ENCODE measurements around the gene CD300E. TPM values are rescaled to one million over a fixed set of nuclear protein-coding genes. Genes with fewer than 3 reads are reported as not detected.
"Not testable (repeated sequence)": the region's sequence is repeated elsewhere in the genome, so short reads cannot be mapped to it uniquely, and the experiment has no call there.

The CD300E gene
- polyA plus RNA-seq, 1 donor from 2014 or later = not detected

- Histone ChIP-seq H2AFZ (ENCODE audit: low read depth, low read length) (no peak overlapping the region), H4K20me1 (ENCODE audit: insufficient read depth) (no peaks in the 10 kb centered on the region), H3K27ac (ENCODE audit: low read length) (no peak overlapping the region), H3K4me3 (ENCODE audit: low read length) (no peak overlapping the region), H3K4me2 (ENCODE audit: low read length) (no peak overlapping the region), H3K9ac (ENCODE audit: low read length) (no peak overlapping the region), H3K79me2 (replicated peaks; ENCODE audit: insufficient read depth, low read length) (no peaks in the 10 kb centered on the region), H3F3A (ENCODE audit: insufficient read depth, low read length, poor library complexity, severe bottlenecking) (no peaks in the 10 kb centered on the region), H3K27me3 (ENCODE audit: insufficient read depth, low read depth, low read length) (no peaks in the 10 kb centered on the region), H3K36me3 (ENCODE audit: insufficient read depth, low read length) (no peaks in the 10 kb centered on the region), H3K9me3 (ENCODE audit: low read length) (no peaks in the 10 kb centered on the region), H3K9me2 (ENCODE audit: insufficient read depth, low read length) (no peaks in the 10 kb centered on the region)
- TF ChIP-seq POLR2AphosphoS5 (IDR thresholded peaks at IDR 0.05) (no peak), RAD21 (conservative IDR thresholded peaks at IDR 0.05) (no peak), EZH2 (IDR thresholded peaks at IDR 0.05; ENCODE audit: borderline replicate concordance, insufficient read depth, low read length, poor library complexity, severe bottlenecking) (no peak), MXI1 (conservative IDR thresholded peaks at IDR 0.05; ENCODE audit: poor library complexity, severe bottlenecking) (no peak), REST (IDR thresholded peaks at IDR 0.05; ENCODE audit: borderline replicate concordance) (no peak), SMC3 (conservative IDR thresholded peaks at IDR 0.05; ENCODE audit: poor library complexity) (no peak), TAF1 (IDR thresholded peaks at IDR 0.05; ENCODE audit: low read depth) (no peak), CTCF (IDR thresholded peaks at IDR 0.05; ENCODE audit: poor library complexity, severe bottlenecking) (no peak), EP300 (conservative IDR thresholded peaks at IDR 0.05; ENCODE audit: poor library complexity, severe bottlenecking) (no peak)
These were observed 48.9 kb downstream of the CD300E start for GRCh38 chr17:74574489-74575142.

- H3K4me2 ChIP-seq (ENCODE audit: low read length); H3F3A ChIP-seq (ENCODE audit: insufficient read depth, low read length, poor library complexity, severe bottlenecking); H3K79me2 ChIP-seq (replicated peaks; ENCODE audit: insufficient read depth, low read length); H3K9ac ChIP-seq (ENCODE audit: low read length); H3K4me3 ChIP-seq (ENCODE audit: low read length); H4K20me1 ChIP-seq (ENCODE audit: insufficient read depth); H3K27me3 ChIP-seq (ENCODE audit: insufficient read depth, low read depth, low read length); H3K36me3 ChIP-seq (ENCODE audit: insufficient read depth, low read length); H3K27ac ChIP-seq (ENCODE audit: low read length); H3K9me2 ChIP-seq (ENCODE audit: insufficient read depth, low read length); H3K9me3 ChIP-seq (ENCODE audit: low read length); H2AFZ ChIP-seq (ENCODE audit: low read depth, low read length): not testable (repeated sequence)
These were observed 49.9 kb downstream of the CD300E start for GRCh38 chr17:74573635-74574034.

- Histone ChIP-seq H3K36me3 (ENCODE audit: insufficient read depth, low read length) (no peaks in the 10 kb centered on the region), H4K20me1 (ENCODE audit: insufficient read depth) (no peaks in the 10 kb centered on the region), H2AFZ (ENCODE audit: low read depth, low read length) (no peak overlapping the region), H3K9me2 (ENCODE audit: insufficient read depth, low read length) (no peaks in the 10 kb centered on the region), H3K27me3 (ENCODE audit: insufficient read depth, low read depth, low read length) (no peaks in the 10 kb centered on the region), H3K9me3 (ENCODE audit: low read length) (no peaks in the 10 kb centered on the region), H3F3A (ENCODE audit: insufficient read depth, low read length, poor library complexity, severe bottlenecking) (no peaks in the 10 kb centered on the region), H3K4me3 (ENCODE audit: low read length) (no peak overlapping the region), H3K79me2 (replicated peaks; ENCODE audit: insufficient read depth, low read length) (no peaks in the 10 kb centered on the region), H3K27ac (ENCODE audit: low read length) (no peak overlapping the region), H3K9ac (ENCODE audit: low read length) (no peak overlapping the region), H3K4me2 (ENCODE audit: low read length) (no peak overlapping the region)
- TF ChIP-seq POLR2AphosphoS5 (IDR thresholded peaks at IDR 0.05) (no peak), CTCF (IDR thresholded peaks at IDR 0.05; ENCODE audit: poor library complexity, severe bottlenecking) (no peak), MXI1 (conservative IDR thresholded peaks at IDR 0.05; ENCODE audit: poor library complexity, severe bottlenecking) (no peak)
These were observed 50.4 kb downstream of the CD300E start for GRCh38 chr17:74573169-74573568.
